ENCODE measurements around the gene PSEN1. TPM values are rescaled to one million over a fixed set of nuclear protein-coding genes. Genes with fewer than 3 reads are reported as not detected.
"Not testable (repeated sequence)": the region's sequence is repeated elsewhere in the genome, so short reads cannot be mapped to it uniquely, and the experiment has no call there.

Gene PSEN1
- total and polyA plus RNA-seq, 12 donors: 13.2 to 33.7 (median 24.1) TPM

- DNase-seq (no peak), ATAC-seq (no peak)
- Histone ChIP-seq H3K4me3 (no peak overlapping the region), H3K4me1 (no peaks in the 10 kb centered on the region), H3K9me3 (no peaks in the 10 kb centered on the region), H3K36me3 (peaks cover 0 to 92% (median 41%) of the 10 kb centered on the region in 9 donors), H3K27me3 (no peaks in the 10 kb centered on the region), H3K27ac (no peak overlapping the region)
- no peak for TF ChIP-seq CTCF (IDR thresholded peaks at IDR 0.05)
- intact Hi-C loops (cut with DNase I): no loop called here
- 80 to 92% methylated on average over 3 of the region's 3 CpGs for WGBS, 2 donors
Observed at GRCh38 chr14:73189651-73190050, 53.3 kb downstream of the PSEN1 start.

GRCh38 chr14:73191441-73191840 is 55.1 kb downstream of the PSEN1 start:
- 93 to 94% methylated on average over 2 of the region's 2 CpGs for WGBS, 2 donors
- H3K4me1 ChIP-seq: no peaks in the 10 kb centered on the region
- no peak overlapping the region for H3K4me3 ChIP-seq
- no peaks in the 10 kb centered on the region for H3K9me3 ChIP-seq
- no peak overlapping the region for H3K27ac ChIP-seq
- DNase-seq (no peak), ATAC-seq (no peak)
- H3K27me3 ChIP-seq: no peaks in the 10 kb centered on the region
- intact Hi-C loops (cut with DNase I): no loop called here
- H3K36me3 ChIP-seq: peaks cover 0 to 100% (median 56%) of the 10 kb centered on the region in 9 donors
- no peak for TF ChIP-seq CTCF (IDR thresholded peaks at IDR 0.05)

- intact Hi-C loops (cut with DNase I); DNase-seq; H3K27ac ChIP-seq; H3K9me3 ChIP-seq; H3K27me3 ChIP-seq; ATAC-seq; H3K4me3 ChIP-seq; H3K4me1 ChIP-seq: not testable (repeated sequence)
- 95 to 97% methylated on average over 8 of the region's 8 CpGs for WGBS, 2 donors
- peaks cover 0 to 100% (median 45%) of the 10 kb centered on the region in 9 donors for H3K36me3 ChIP-seq
Observed at GRCh38 chr14:73194306-73194705, 58.0 kb downstream of the PSEN1 start.

- Histone ChIP-seq H3K27me3 (no peaks in the 10 kb centered on the region), H3K4me3 (no peak overlapping the region), H3K27ac (no peak overlapping the region), H3K36me3 (peaks cover 0 to 99% (median 37%) of the 10 kb centered on the region in 9 donors), H3K4me1 (no peaks in the 10 kb centered on the region), H3K9me3 (no peaks in the 10 kb centered on the region)
- intact Hi-C loops (cut with DNase I): no loop called here
- DNase-seq (no peak), ATAC-seq (no peak)
- no peak for TF ChIP-seq CTCF (IDR thresholded peaks at IDR 0.05)
- 76 to 85% methylated on average over 2 of the region's 2 CpGs for WGBS, 2 donors
Observed at GRCh38 chr14:73198253-73198652, 61.9 kb downstream of the PSEN1 start.

- Histone ChIP-seq H3K27me3 (no peaks in the 10 kb centered on the region), H3K9me3 (no peaks in the 10 kb centered on the region), H3K4me3 (no peak overlapping the region), H3K4me1 (no peaks in the 10 kb centered on the region), H3K36me3 (peaks cover 0 to 99% (median 43%) of the 10 kb centered on the region in 9 donors), H3K27ac (no peak overlapping the region)
- intact Hi-C loops (cut with DNase I): no loop called here
- TF ChIP-seq CTCF (IDR thresholded peaks at IDR 0.05): no peak
- 90 to 95% methylated on average over 2 of the region's 2 CpGs for WGBS, 2 donors
- ATAC-seq (no peak), DNase-seq (no peak)
Observed at GRCh38 chr14:73203527-73203926, 67.2 kb downstream of the PSEN1 start.
